WTC11 (cell line): Measurements from ENCODE around the gene PNPO.

ENCODE experiments used
- IRF2 ChIP-seq: sonication (generic); formaldehyde crosslinking; IDR thresholded peaks from 2 replicates; pipeline ENCODE4 v1.8.0; 2022; ENCODE audit warnings: low read depth, missing genetic modification reagents, borderline replicate concordance
- TF ChIP-seq, protein P1 (sequence below): fragments of 200-600 bp; IDR thresholded peaks from 2 replicates; pipeline ENCODE4 v1.8.0; 2022; ENCODE audit warnings: antibody characterized with exemption

DNA sequence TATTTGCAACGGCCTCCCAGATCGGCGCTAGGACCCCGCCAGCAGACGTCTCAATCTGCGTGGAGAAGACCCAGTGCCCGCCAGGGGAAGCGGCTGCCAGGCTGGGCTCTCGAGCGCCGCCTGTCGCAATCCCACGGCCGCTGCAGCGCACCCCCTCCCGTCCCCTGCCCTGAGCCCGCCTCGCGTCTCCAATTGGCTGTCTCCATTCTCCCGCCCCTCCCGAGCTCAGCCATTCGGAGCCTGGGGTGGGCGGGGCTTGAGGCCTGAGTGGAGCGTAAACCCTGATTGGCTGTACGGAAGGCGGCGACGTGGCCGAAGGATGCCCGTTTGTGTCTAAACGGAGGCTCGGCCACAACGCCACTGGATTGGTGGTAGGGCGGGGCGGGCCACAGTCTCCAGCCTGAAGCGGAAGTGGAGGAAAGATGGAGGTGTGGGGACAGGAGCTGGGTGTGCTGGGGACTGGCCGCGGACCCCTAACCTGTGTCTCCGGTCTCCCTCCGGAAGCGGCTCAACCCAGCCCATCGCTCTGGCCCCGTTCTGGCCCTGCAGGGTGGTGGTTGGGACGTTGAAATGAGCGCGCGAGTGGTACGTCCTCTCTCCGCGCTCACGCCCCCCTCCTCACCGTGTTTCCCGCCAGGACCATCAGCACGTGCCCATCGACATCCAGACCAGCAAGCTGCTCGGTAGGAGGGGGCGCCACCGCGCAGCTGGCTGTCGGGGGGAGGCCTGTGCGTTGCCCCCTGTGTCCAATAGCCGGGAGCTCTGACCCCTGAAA lies 29.5 kb downstream of the PNPO start, which contains the start of gene CDK5RAP3:
- peak; percentile 87 for TF ChIP-seq IRF2
- TF ChIP-seq, protein P1, sequence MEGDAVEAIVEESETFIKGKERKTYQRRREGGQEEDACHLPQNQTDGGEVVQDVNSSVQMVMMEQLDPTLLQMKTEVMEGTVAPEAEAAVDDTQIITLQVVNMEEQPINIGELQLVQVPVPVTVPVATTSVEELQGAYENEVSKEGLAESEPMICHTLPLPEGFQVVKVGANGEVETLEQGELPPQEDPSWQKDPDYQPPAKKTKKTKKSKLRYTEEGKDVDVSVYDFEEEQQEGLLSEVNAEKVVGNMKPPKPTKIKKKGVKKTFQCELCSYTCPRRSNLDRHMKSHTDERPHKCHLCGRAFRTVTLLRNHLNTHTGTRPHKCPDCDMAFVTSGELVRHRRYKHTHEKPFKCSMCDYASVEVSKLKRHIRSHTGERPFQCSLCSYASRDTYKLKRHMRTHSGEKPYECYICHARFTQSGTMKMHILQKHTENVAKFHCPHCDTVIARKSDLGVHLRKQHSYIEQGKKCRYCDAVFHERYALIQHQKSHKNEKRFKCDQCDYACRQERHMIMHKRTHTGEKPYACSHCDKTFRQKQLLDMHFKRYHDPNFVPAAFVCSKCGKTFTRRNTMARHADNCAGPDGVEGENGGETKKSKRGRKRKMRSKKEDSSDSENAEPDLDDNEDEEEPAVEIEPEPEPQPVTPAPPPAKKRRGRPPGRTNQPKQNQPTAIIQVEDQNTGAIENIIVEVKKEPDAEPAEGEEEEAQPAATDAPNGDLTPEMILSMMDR: peak; percentile 74
